ENCODE measurements around the gene USP4. TPM values are rescaled to one million over a fixed set of nuclear protein-coding genes. Genes with fewer than 3 reads are reported as not detected.
A peak's percentile ranks its signal among the peaks of the same experiment; 100 is the strongest.

USP4 gene
- total RNA-seq, 1 experiment from 2014 or later = 32.2 TPM

DNA sequence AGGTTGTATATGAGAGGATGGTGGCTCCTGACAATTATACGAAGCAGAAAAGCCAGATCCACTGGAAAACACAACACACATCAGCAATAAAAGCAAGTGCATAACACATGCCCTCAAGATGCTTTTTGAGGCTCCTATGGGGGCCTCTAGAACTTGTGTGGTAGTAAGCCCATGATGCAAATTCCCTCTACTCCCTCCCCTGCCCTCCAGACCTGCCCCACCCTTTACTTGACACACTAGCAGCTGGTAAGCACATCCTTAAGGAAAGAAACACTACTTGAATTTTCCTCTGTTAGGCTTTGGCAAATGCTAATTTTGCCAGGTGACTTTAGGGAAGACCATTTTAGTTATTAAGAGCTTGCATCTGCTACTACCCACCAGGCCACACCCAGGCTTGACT lies 29.2 kb downstream of the USP4 start:
- no peak for DNase-seq (ENCODE audit: low read depth)
- in situ Hi-C loops (cut with HindIII; ENCODE audit: low pct_unique_long_range_greater_than_20kb, low sequenced_read_pairs) = no loop called here

DNA sequence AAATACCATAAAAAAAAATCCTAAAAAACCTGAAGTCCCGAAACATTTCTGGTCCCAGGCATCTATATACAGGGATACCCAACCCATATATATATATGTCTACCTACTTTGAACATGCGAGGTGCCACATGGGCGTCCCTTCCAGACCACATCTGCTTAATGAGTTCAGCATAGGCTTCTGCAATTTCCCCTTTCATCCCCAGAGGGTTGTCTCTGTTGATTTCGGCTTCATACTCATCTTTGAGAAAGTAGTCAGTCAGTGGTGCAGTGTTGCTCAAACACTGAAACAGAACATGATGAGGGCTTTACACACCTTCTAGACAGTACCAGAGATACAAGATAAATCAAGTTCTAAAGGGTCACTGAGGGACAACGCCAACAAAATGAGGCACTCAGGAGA lies 34.2 kb downstream of the USP4 start:
- in situ Hi-C loops (cut with HindIII; ENCODE audit: low pct_unique_long_range_greater_than_20kb, low sequenced_read_pairs) = no loop called here
- DNase-seq (ENCODE audit: low read depth) = no peak

GRCh38 chr3:49302613-49303012 lies 37.2 kb downstream of the USP4 start:
- in situ Hi-C loops (cut with HindIII; ENCODE audit: low pct_unique_long_range_greater_than_20kb, low sequenced_read_pairs) = no loop called here
- DNase-seq (ENCODE audit: low read depth) = no peak

GRCh38 chr3:49300595-49300994 lies 39.3 kb downstream of the USP4 start:
- in situ Hi-C loops (cut with HindIII; ENCODE audit: low pct_unique_long_range_greater_than_20kb, low sequenced_read_pairs) = no loop called here
- no peak for DNase-seq (ENCODE audit: low read depth)

DNA sequence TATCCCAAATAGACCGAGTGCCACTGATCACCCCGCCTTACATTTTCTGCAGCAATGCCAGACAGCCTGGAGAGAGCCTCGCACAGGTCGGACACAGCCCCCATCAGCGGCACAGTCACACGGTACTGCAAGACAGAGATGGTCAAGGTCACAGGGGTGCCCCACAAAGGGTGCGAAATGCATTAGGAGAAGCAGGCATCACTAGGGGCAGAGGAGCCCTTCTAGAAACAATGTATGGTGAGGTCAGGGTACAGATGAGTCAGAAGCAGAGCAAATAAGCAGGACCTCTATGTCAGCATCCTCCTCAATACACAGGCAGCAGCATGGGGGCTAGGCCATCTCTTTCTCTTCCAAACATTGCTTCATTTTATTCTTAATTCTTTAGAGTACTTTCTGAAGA lies 41.3 kb downstream of the USP4 start:
- no peak for DNase-seq (ENCODE audit: low read depth)
- in situ Hi-C loops (cut with HindIII; ENCODE audit: low pct_unique_long_range_greater_than_20kb, low sequenced_read_pairs) = no loop called here

GRCh38 chr3:49296781-49297411 lies 43.0 kb downstream of the USP4 start:
- DNase-seq (ENCODE audit: low read depth) = no peak

DNA sequence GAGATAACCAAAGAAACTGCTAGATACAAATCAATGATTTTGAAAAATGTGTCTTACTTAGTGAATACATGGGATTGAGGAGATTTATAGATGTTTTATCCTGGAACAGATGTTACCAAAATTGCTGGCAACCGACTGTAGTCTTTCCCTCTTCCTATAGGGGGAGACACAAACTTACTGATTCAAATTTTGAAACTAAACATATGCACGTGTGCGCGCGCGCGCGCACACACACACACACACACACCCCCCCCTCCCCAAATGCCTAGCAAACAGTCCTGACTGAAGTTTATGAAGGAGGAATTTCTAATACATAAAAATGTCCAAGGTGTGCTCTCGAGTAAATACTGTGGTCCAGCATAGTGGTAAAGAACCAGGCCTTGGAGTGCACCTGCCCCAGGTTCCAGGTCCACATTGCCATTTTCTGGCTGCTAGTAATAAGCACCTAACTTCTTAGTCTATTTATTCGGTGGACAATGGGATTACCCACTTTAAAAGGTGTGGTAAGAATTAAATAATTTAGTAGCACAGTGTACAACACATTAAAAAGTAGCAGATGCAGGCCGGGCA lies 44.3 kb downstream of the USP4 start:
- in situ Hi-C loops (cut with HindIII; ENCODE audit: low pct_unique_long_range_greater_than_20kb, low sequenced_read_pairs) = no loop called here
- DNase-seq (ENCODE audit: low read depth) = no peak

More at GRCh38 chr3:49296781-49297411, 43.0 kb downstream of the USP4 start:
- in situ Hi-C loops (cut with HindIII; ENCODE audit: low pct_unique_long_range_greater_than_20kb, low sequenced_read_pairs) = no loop called here

DNA sequence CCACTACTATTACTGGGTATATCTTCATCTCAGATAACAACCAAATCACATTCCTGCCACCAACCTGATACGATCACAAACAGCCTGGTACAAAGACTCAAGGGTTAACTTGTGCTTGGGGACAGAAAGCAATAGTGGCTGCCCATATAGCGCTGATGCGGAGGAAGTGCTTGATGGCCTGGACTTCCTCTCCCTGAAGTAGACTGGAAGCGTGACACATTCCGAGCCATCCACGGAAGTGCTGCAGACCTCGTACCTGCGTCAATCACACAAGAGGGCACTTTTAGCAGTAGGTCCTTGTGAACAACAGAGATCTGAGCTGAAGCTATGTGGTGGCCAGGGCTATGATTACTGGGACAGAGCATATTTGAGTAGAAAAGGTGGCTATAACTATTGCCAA lies 45.5 kb downstream of the USP4 start:
- no peak for DNase-seq (ENCODE audit: low read depth)
- in situ Hi-C loops (cut with HindIII; ENCODE audit: low pct_unique_long_range_greater_than_20kb, low sequenced_read_pairs) = no loop called here

- in situ Hi-C loops (cut with HindIII; ENCODE audit: low pct_unique_long_range_greater_than_20kb, low sequenced_read_pairs) = no loop called here
- no peak for DNase-seq (ENCODE audit: low read depth)
Observed at GRCh38 chr3:49283997-49284396, 55.9 kb downstream of the USP4 start.

DNA sequence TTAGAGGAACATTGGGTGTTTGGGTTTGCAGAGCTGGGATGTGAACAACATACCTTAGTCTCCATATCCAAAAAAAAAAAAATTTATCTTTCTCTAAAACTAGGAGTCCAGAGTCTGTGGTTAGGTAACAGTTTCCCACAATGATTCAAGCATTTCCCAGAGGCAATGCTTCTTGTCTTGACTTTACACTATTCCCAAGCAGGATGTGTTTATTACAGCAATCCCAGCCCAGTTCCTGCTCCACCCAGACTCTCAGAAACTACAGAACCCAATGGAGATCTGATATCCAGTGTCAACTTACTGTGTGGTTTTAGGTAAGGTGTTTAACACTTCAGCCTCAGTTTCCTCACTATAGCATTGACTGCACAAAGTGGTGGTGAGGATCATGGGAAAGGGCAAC lies 60.5 kb downstream of the USP4 start:
- in situ Hi-C loops (cut with HindIII; ENCODE audit: low pct_unique_long_range_greater_than_20kb, low sequenced_read_pairs) = no loop called here
- DNase-seq (ENCODE audit: low read depth) = no peak

- in situ Hi-C loops (cut with HindIII; ENCODE audit: low pct_unique_long_range_greater_than_20kb, low sequenced_read_pairs) = no loop called here
- DNase-seq (ENCODE audit: low read depth) = no peak
Observed at GRCh38 chr3:49278548-49278947, 61.3 kb downstream of the USP4 start.

GRCh38 chr3:49277383-49277775 lies 62.5 kb downstream of the USP4 start:
- no peak for DNase-seq (ENCODE audit: low read depth)
- in situ Hi-C loops (cut with HindIII; ENCODE audit: low pct_unique_long_range_greater_than_20kb, low sequenced_read_pairs) = no loop called here

DNA sequence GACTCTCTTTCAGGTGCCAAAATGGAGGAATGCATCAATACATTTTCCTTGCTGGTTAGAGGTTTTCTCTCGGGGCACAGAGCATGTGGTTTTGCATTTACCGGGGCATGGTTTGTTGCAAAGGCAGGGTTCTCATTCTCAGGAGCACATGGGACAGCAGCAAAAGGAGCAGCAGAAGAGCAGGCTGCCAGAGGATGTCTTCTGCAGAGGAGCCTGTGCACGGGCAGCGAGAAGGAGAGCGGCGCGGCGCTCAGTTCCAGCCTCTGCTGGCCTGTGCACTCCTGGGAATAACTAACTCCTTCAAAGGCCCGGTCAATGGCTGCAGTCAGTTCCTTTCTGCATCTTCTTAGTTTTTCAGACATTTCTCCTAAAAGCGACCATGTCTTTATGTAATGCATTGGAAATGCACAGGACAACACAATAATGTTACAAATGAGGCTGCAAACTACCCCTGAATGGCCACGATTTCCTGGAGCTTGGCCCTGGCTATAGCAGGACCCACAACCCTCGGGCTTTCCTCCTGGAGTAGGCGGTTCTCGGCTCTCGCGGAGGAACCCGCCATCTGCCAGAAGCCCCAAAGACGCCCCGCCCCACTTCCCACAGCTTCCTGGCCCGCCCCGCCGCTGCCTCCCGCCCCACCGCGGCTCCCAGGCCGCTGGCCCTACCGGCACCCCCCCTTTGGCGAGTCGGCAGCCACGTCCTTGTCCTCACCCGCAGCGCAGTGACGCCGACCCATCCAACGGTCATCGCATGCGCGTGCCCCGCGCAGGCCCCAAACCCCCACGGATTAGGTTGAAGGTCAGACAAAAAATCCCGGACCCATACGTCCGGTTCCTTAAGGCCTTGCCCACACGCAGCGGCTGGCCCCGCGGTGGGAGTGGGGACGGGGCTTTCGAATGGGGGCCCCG lies 63.1 kb downstream of the USP4 start, which contains the start of gene C3orf62:
Gene C3orf62, minus strand, starts transcription at position 758 of the 908 bp plus-strand sequence. Its CDS starts 360 bp downstream, at position 398.
- DNase-seq (ENCODE audit: low read depth) = peak; percentile 52
- in situ Hi-C loops (cut with HindIII; ENCODE audit: low pct_unique_long_range_greater_than_20kb, low sequenced_read_pairs) = no loop called here

DNA sequence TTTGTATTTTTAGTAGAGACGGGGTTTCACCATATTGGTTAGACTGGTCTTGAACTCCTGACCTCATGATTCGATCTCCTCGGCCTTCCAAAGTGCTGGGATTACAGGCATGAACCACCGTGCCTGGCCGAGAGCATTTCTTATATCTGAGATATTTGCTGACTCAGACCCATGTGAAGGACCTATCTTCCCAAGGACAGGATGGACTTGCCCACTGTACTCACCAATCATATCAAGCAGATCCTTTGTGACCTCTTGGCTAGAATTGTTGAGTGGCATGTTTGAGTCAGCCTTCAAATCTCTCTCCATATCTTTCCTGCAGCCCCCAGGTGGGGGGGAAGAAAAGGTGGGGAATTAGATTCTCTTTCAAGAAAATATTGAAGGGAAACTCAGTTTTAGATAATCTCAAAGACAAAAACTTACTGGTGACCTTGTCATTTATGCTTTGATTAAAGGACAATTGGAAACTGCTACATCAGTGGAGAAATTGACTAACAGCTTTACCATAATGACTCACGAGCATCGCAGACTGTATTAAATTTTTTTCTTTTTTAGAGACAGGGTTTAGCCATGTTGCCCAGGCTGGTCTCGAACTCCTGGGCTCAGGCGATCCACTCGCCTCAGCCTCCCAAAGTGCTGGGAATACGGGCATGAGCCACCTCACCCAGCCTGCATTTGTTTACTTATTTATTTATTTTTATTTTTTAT lies 65.9 kb downstream of the USP4 start:
- in situ Hi-C loops (cut with HindIII; ENCODE audit: low pct_unique_long_range_greater_than_20kb, low sequenced_read_pairs) = no loop called here
- no peak for DNase-seq (ENCODE audit: low read depth)

GRCh38 chr3:49271047-49271446 lies 68.8 kb downstream of the USP4 start:
- no peak for DNase-seq (ENCODE audit: low read depth)
- in situ Hi-C loops (cut with HindIII; ENCODE audit: low pct_unique_long_range_greater_than_20kb, low sequenced_read_pairs) = no loop called here

DNA sequence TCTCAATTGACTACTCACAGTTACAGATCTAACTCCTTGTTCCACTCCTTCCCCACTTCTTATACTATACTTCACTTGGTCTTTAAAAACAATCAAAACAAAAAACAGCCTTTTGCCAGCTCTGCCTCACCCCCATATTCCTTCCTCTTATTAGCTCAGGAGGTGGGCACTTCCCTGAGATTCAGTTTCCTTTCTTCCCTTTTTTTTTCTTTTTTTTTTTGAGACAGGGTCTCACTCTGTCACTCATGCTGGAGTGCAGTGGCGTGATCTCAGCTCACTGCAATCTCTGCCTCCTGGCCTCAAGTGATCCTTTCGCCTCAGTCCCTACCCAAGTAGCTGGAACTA lies 69.7 kb downstream of the USP4 start:
- no peak for DNase-seq (ENCODE audit: low read depth)
- in situ Hi-C loops (cut with HindIII; ENCODE audit: low pct_unique_long_range_greater_than_20kb, low sequenced_read_pairs) = no loop called here

DNA sequence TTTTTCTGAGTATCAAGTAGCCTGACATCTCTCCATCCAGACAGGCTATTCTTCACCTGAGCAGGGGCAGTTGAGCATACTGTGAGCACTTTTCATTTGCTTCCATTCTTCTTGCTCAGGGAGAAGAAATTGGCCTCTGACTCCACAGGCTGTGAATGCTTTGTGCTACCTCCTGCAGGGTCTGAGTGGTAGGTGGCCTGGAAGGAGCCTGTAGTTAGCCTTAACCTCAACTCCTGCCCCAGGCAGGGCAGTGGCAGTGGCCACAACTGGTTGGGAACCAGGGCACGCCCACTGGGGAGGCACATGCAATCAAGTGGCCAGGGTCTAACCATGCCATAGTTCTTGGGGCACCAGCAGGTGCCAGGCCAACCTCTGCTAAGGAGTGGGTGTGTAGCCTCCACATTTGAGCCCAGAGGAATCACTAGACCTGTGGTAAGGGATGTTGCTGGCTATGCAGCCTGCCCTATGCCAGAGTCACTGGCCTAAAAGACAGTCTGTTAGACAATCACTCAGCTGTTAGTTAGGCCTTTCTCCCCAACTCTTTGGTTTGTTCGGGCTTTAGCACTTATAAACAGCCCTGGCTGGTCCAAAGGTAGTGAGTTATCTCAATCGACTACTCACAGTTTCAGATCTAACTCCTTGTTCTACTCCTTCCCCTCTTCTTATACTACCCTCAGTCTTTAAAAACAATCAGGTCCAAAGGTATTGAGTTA lies 70.3 kb downstream of the USP4 start:
- in situ Hi-C loops (cut with HindIII; ENCODE audit: low pct_unique_long_range_greater_than_20kb, low sequenced_read_pairs) = no loop called here
- DNase-seq (ENCODE audit: low read depth) = no peak

GRCh38 chr3:49266410-49267095 lies 73.3 kb downstream of the USP4 start:
- no peak for DNase-seq (ENCODE audit: low read depth)
- in situ Hi-C loops (cut with HindIII; ENCODE audit: low pct_unique_long_range_greater_than_20kb, low sequenced_read_pairs) = no loop called here
